Hypothalamus (tissue), 51 donors: ENCODE data around the gene ZNF625.

Experiments
- DNase-seq, 51 donors: peaks; one replicate each; lab custom pipeline; 2025; lab: John Stamatoyannopoulos, UW

Gene ZNF625

GRCh38 chr19:12156223-12157058, at the start of gene ZNF625:
Gene ZNF625, minus strand, starts transcription at chr19:12156734. Its CDS starts 176 bp downstream, at chr19:12156558.
- peak; percentile 28 to 95 (median 84) for DNase-seq

GRCh38 chr19:12205296-12205695, 48.8 kb upstream of the ZNF625 start:
- no peak for DNase-seq

GRCh38 chr19:12202250-12202649, 45.7 kb upstream of the ZNF625 start:
- no peak for DNase-seq

- DNase-seq: no peak
These were observed 43.4 kb upstream of the ZNF625 start for GRCh38 chr19:12199757-12200419.

GRCh38 chr19:12198136-12198535, 41.6 kb upstream of the ZNF625 start:
- no peak for DNase-seq

- peak; percentile 6 to 94 (median 81) for DNase-seq
These were observed 38.5 kb upstream of the ZNF625 start for GRCh38 chr19:12194827-12195731.

- DNase-seq: no peak
These were observed 31.1 kb upstream of the ZNF625 start for GRCh38 chr19:12187625-12188024.

GRCh38 chr19:12180377-12180776, 23.8 kb upstream of the ZNF625 start:
- no peak for DNase-seq

GRCh38 chr19:12166626-12167025, 10.1 kb upstream of the ZNF625 start:
- no peak for DNase-seq

GRCh38 chr19:12163826-12164225, 7.3 kb upstream of the ZNF625 start:
- peak in 1 of 51 donors; percentile 16 for DNase-seq

GRCh38 chr19:12162882-12163806, 6.6 kb upstream of the ZNF625 start, which contains the start of gene ZNF136:
Gene ZNF136, plus strand, starts transcription at chr19:12163096. Its CDS starts 108 bp downstream, at chr19:12163204.
- peak; percentile 20 to 96 (median 86) for DNase-seq

- DNase-seq: no peak
These were observed 6.0 kb upstream of the ZNF625 start for GRCh38 chr19:12162513-12162881.

GRCh38 chr19:12159773-12160414, 3.4 kb upstream of the ZNF625 start:
- no peak for DNase-seq

GRCh38 chr19:12155324-12155860, 1.1 kb downstream of the ZNF625 start:
- DNase-seq: no peak

GRCh38 chr19:12145348-12145747, 11.2 kb downstream of the ZNF625 start:
- DNase-seq: no peak

- DNase-seq: no peak
These were observed 15.2 kb downstream of the ZNF625 start for GRCh38 chr19:12141405-12141736.

GRCh38 chr19:12140545-12141404, 15.8 kb downstream of the ZNF625 start:
- peak; percentile 32 to 93 (median 72) for DNase-seq
